CD4-positive, alpha-beta T cell treated with Interferon gamma for 1 hour (primary cell): ENCODE measurements around the gene TFIP11.
"Not testable (repeated sequence)": the region's sequence is repeated elsewhere in the genome, so short reads cannot be mapped to it uniquely, and the experiment has no call there.

Experiments
- DNase-seq: peaks from one replicate; pipeline ENCODE4 v3.0.0-alpha.2; 2020

TFIP11 gene

GRCh38 chr22:26540119-26540518 is 27.8 kb upstream of the TFIP11 start:
- DNase-seq: no peak

DNA sequence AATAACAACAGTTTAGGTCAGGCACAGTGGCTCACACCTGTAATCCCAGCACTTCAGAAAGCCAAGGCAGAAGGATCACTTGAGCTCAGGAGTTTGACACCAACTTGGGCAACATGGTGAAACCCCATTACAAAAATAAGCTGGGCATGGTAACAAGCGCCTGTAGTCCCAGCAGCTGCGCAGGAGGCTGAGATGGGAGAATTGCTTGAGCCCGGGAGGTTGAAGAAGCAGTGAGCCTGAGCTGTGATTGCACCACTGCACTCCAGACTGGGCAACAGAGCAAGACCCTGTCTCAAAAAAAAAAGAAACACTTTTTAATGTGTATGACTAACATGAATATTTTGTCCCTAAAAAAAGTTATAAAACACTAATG is 24.5 kb upstream of the TFIP11 start:
- no peak for DNase-seq

- DNase-seq: no peak
These were observed 23.9 kb upstream of the TFIP11 start for GRCh38 chr22:26536056-26536761.

- DNase-seq: peak; percentile 24
These were observed 23.3 kb upstream of the TFIP11 start for GRCh38 chr22:26535603-26535908.

GRCh38 chr22:26534874-26535602 is 22.8 kb upstream of the TFIP11 start:
- DNase-seq: no peak

DNA sequence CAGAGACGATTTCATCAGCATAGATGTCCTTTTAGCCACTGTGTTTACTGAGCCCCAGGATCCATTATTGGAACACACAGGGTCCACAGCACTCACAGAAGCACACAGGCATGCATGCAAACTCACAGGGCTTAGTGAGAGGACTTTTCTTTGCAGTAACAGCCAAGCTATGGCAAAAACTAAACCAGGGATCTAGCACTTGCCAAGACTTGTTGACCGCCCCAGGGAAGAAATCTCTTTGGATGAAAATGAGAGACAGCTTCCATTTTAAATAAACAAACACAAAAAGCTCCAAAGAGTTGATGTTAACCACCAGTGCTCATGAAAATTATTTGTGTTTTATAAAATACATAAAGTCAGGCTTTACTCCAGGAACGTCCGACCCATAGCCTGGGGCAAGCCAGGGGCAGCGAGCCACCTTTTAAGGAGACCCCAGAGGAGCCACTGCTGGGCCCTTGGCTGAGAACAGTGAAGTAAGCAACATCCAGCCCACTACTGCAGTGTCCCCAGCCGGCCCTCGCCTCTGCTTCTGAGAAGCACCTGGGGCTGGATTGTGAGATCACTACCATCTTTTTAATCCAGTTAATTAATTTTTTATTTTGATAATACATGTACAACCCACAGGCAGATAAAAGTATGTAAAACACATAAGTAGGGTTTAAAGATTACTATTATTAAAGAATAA is 22.0 kb upstream of the TFIP11 start:
- no peak for DNase-seq

DNA sequence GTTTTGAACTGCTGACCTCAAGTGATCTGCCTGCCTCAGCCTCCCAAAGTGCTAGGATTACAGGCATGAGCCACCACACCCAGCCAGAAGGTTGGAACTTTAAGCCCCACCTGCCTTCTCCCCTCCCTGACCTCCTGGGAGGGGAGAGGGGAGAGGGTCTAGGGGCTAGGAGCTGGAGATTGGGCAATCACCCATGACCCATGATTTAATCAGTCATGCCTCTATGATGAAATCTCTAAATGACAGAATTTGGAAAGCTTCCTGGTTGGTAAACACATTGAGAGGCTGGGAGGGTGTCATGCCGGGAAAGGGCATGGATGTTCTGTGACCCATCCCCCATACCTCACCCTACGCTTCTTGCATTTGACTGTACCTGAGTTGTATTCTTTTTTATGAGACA is 17.1 kb upstream of the TFIP11 start:
- DNase-seq: peak; percentile 5

GRCh38 chr22:26528518-26528917 is 16.2 kb upstream of the TFIP11 start:
- DNase-seq: not testable (repeated sequence)

DNA sequence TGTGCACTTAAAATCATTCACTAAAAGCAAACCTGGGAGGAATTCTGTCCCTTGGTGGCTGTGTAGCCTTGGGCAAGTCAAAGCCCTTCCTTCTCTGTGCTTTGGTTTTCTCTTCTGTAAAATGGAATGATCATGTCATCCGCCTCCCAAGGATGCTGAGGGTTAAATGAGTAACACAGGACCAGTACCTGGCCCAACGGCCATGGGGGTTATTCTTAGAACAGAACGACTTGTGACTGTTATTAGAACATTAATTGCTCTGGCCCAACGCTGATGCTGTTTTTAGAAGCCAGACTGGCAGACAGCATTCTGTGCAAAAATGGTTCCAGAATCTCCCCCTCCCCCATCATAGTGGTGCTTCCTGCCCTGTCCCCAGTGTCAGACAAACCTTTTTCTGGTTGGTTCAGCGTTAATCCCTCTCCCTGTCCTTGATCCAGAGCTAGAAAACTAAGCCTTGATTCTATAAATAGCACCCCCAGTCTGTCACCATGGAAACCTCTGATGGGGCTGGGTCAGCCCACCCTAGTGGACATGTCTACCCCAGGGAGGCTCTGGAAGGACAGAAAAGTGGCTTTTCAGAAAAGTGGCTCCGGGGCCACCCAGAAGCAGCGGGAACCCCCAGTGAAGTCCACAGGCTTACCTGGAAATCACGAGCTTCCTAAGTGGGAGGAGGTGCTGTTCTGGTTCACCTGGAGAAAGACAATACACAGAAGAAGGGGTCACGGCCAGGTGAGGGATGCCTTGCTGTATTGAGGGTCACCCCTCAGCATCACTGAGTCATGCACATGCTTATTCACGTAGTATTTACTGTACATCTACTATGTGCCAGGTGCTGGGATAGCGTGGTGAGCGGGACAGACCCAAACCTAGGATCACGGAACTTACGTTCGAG is 15.5 kb upstream of the TFIP11 start:
- DNase-seq: no peak

GRCh38 chr22:26527167-26527566 is 14.9 kb upstream of the TFIP11 start:
- no peak for DNase-seq

GRCh38 chr22:26525946-26526564 is 13.8 kb upstream of the TFIP11 start:
- DNase-seq: no peak

- no peak for DNase-seq
These were observed 12.6 kb upstream of the TFIP11 start for GRCh38 chr22:26524870-26525269.

GRCh38 chr22:26522592-26522991 is 10.3 kb upstream of the TFIP11 start:
- DNase-seq: no peak

- DNase-seq: no peak
These were observed 9.7 kb upstream of the TFIP11 start for GRCh38 chr22:26522012-26522411.

GRCh38 chr22:26517429-26517828 is 5.2 kb upstream of the TFIP11 start:
- no peak for DNase-seq

DNA sequence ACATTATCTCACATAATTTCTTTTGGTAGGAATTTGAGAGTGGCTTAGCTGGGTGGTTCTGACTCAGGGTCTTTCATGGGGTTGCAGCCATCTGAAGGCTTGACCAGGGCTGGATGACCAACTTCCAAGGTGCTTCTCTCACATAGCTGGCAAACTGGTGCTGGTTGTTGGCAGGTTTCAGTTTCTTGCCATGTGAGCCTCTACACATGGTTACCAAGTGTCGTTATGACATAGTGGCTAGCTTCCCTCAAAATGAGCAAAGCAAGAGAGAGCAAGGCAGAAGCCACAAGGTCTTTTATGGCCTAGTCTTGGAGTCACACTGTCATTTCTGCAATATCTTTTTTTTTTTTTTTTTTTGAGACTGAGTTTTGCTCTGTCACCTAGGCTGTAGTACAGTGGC is 4.2 kb upstream of the TFIP11 start:
- no peak for DNase-seq

GRCh38 chr22:26515931-26516330 is 3.7 kb upstream of the TFIP11 start:
- no peak for DNase-seq

DNA sequence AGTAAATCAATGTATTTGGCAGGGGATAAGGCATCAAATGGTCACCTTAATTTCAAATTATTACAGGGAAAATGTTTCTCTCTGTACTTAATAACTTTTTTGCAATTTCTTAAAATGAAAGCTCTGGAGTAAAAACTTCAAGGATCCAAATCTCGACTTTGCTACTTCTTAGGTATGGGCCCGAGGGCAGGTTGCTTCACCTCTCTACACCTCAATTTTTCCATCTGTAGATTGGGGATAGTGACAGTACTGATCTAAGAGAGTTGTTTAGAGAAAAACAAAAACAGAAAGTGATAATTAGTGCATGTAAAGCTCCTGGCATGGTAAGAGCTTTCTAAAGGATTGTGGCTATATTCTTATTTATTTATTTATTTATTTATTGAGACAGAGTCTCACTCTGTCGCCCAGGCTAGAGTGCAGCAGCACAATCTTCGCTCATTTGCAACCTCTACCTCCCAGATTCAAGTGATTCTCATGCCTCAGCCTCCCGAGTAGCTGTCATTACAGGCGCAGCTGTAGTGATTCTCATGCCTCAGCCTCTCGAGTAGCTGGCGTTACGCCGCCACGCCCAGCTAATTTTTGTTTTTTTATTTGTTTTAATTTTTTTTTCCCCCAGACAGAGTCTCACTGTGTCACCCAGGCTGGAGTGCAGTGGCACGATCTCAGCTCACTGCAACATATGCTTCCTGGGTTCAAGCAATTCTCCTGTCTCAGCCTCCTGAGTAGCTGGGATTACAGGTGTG is 2.3 kb upstream of the TFIP11 start:
- DNase-seq: no peak

GRCh38 chr22:26513838-26514237 is 1.6 kb upstream of the TFIP11 start:
- no peak for DNase-seq

DNA sequence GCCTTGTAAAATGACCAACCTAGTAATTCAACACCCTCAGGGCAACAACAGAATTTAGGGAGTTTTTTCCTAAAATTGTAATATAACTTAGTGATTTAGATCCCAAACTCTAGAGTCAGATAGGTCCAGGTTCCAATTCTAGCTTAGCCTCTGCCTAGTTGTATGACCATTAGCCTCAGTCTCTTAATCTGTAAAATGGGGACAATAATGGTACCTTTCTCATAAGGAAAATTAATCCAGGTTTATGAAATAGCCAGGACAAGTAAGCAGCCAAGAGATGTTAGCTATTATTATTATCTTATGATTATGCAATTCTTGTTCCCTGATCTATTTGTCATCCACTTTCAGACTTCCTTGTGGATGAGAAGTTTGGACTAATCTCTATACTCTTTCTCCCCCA is 4.1 kb downstream of the TFIP11 start:
- DNase-seq: no peak

- DNase-seq: no peak
These were observed 8.5 kb downstream of the TFIP11 start for GRCh38 chr22:26503758-26504157.
